Hippocampal formation (tissue), 2 donors: Measurements from ENCODE around the gene OR7G2.

Experiments
- DNase-seq, 2 donors: peaks; one replicate each; lab custom pipeline; 2025; lab: John Stamatoyannopoulos, UW

OR7G2 gene

DNA sequence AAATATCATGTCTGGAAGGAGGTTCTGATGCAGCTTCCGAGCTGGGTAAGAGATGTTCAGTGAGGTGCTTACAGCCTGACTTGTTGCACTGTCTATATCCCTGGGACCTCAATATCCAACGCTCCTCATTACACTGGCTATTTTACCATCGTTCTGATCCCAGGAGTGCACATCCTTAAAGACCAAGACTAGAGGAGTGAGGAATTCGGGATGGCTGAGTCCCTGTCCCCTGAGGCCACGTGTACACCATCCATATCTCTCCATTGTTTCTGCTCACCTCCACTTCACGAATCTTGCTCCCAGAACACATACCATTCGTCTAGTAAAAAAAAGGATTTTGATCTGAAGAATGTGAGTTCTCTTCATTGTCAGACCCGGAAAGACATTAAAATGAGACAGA is at the start of gene OR7G2:
OR7G2 (minus strand) TSS at position 101 of the 400 bp plus-strand sequence. CDS start 4,232 bp downstream, outside the sequence.
- no peak for DNase-seq

DNA sequence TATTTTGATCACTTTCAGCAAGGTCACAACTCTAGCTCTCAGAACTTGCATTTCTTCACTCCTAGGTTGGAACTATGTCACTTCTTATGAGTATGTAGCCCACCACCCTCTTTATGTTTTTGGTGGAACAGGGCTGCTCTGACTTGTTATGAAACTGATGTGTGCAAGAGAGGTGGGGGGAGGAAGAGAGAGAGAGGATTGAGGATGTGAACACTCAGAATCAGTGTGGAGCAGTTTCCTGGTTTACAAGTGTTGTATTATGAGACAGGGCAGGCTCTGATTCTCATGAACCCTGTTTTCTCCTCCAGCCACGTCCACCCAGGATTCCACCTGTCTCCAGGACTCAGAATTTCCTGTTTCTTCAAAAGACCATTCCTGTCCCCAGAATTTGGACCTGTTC is 49.0 kb upstream of the OR7G2 start:
- no peak for DNase-seq

- no peak for DNase-seq
Observed at GRCh38 chr19:9155591-9155990, 48.3 kb upstream of the OR7G2 start.

DNA sequence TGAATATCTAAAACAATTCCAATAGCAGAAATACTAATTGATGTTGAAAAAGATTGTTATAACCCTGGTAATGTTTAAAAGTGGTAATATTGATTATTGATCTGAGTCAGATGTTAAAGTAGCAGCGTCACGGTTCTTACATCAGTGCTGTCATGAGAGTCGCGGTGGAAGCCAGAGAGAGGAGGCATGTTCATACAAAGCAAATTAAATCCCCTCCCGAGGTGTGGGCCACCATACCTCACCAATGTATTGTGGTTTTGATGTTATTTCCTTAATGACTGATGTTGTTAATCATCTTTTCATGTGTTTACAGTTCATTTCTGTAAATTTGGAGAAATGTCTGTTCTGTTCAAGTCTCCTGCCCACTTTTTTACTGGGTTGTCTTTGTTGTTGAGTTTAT is 44.1 kb upstream of the OR7G2 start:
- DNase-seq: no peak

GRCh38 chr19:9150650-9151049 is 43.4 kb upstream of the OR7G2 start:
- DNase-seq: no peak

GRCh38 chr19:9149997-9150396 is 42.7 kb upstream of the OR7G2 start:
- no peak for DNase-seq

- no peak for DNase-seq
Observed at GRCh38 chr19:9148697-9149096, 41.4 kb upstream of the OR7G2 start.

DNA sequence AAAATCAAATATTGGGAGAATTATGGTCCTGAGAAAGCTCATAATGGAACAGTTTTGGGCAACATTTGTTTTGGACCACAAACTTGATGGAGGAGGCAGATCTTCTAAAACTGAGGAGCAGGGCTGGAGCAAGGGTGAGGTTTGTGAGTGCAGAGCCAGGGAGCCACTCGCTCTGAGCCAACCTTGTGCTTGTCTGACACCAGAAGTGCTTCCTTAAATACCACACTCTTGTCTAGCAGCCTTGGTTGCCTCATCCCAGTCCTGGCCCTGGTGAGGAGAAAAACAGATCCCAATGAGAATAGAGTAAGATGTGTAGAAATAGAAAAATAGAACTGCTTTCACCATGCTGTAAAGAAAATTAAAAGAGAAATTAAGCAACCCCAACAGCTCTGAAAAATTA is 39.6 kb upstream of the OR7G2 start:
- no peak for DNase-seq

GRCh38 chr19:9144920-9145319 is 37.6 kb upstream of the OR7G2 start:
- DNase-seq: no peak

GRCh38 chr19:9140159-9140874 is 33.0 kb upstream of the OR7G2 start, which contains the start of gene ZNF317:
ZNF317 (plus strand) TSS chr19:9140397; CDS start chr19:9156017, 15,620 bp downstream.
- peak; percentile 84 to 93 for DNase-seq

DNA sequence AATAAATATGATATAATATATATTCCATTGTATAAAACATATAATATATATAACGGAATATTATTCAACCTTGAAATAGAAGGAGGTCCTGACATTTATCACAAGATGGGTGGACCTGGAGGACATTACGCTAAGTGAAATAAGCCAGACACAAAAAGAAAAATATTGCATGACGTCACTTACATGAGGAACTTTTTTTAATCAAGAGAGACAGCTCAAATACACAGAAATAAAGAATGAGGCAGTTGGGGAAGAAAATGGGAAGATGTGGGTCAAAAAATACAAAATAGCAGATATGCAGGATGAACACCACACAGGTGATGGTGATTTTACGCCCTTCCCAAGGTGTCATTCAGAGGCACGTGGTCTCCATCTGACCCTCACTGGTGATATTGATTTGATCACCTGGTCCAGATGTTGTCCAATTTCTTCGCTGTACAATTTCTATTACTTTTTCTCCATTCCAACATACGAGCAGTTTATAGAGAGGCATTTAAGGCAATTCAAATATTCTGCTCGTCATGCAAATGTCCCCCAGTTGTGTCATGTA is 32.4 kb upstream of the OR7G2 start:
- no peak for DNase-seq

GRCh38 chr19:9132422-9132821 is 25.1 kb upstream of the OR7G2 start:
- no peak for DNase-seq

DNA sequence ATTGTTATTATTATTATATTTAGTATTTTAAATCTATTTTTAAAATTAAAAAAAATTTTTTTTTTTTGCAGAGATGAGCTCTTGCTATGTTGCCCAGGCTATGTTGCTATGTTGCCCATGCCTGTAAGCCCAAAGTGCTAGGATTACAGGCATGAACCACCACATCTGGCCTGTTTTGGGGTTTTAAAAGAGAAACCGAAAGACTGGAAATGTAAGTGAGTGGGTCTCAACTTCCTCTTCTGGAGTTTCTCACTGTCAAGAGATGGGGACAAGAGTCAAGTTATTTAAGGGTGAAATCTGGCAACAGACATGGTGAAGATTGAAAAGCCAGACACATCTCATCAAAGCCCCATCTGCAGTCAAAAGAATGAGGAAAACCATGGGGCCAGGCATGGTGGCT is 23.7 kb upstream of the OR7G2 start:
- DNase-seq: no peak

GRCh38 chr19:9128171-9128570 is 20.9 kb upstream of the OR7G2 start:
- DNase-seq: no peak

DNA sequence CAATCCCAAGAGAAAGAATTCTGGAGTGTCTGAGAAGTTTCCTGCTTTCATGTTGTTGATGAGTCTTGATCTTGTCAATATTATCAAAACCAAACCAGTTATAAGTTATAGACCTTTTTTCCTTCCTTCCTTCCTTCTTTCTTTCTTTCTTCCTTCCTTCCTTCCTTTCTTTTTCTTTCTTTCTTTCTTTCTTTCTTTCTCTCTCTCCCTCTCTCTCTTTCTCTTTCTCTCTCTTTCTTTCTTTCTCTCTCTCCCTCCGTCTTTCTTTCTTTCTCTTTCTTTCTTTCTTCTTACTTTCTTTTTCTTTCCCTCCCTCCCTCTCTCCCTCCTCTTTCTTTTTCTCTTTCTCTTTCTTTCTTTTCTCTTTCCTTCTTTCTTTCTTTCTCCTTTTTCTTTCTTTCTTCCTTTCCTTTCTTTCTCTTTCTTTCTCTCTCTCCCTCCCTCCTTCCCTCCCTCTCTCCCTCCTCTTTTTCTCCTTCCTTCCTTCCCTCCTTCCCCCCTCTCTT is 19.7 kb upstream of the OR7G2 start, which contains the start of gene OR7G3:
OR7G3 (minus strand) TSS at position 51 of the 506 bp plus-strand sequence; CDS start at position 51, 0 bp downstream.
- no peak for DNase-seq

DNA sequence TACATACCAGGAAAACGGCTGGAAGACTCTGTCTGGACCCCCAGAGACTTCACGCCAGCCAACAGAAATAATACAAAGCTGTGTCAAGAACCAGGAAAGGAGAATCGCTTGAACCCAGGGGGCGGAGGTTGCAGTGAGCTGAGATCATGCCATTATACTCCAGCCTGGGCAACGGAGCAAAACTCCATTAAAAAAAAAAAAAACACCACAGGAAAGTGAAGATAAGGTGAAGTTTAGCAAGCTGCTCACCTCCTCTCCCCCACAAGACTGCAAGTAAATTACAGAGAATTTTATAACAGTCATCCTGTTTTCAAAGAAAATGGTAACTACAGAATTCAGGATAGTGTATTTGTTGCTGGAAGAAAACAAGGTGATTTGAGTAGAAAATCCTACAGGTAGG is 9.3 kb upstream of the OR7G2 start:
- DNase-seq: no peak

DNA sequence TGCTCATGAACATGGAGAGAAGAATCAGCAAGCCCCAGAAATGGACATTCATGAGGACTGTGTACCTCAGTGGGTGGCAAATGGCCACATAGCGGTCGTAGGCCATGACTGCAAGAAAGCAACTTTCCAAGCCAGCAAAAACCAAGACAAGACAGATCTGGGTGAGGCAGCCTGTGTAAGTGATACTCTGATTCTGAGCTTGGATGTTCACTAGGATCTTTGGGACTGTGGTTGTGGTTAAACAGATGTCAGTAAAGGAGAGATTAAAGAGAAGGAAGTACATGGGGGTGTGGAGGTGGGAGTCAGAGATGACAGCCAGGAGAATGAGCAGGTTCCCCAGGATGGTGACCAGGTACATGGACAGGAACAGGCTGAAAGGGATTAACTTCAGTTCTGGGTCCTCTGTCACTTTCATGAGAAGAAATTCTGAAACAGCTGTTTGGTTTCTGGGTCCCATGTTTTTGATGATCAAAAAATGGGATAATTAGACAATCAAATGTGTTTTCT is 8.1 kb upstream of the OR7G2 start, which contains the start of gene OR7G1:
OR7G1 (minus strand) TSS at position 457 of the 507 bp plus-strand sequence; CDS start at position 457, 0 bp downstream.
- no peak for DNase-seq

- no peak for DNase-seq
Observed at GRCh38 chr19:9109959-9110358, 2.7 kb upstream of the OR7G2 start.

- no peak for DNase-seq
Observed at GRCh38 chr19:9086761-9087160, 20.5 kb downstream of the OR7G2 start, which contains the start of gene OR1M1. OR1M1 (plus strand) TSS chr19:9087061; CDS start chr19:9093245, 6,184 bp downstream.

- no peak for DNase-seq
Observed at GRCh38 chr19:9078651-9079050, 28.6 kb downstream of the OR7G2 start.

DNA sequence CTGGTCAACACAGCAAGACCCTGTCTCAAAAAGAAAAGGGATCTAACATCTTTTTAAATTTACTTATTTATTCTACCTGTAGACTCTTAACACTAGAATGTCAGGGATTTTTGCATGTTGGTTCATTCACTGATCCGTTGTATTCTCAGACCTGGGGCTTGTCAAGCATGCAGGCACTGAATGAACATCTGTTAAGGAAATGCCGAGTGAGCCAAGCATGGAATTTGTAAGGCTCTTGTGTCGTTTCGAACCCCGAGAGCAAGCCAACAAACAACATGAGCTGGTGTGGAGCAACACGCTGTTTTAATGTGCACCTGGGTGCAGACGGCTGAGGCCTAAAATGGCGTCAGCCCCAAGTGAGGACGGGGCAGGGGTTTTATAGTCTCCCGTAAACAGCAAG is 30.4 kb downstream of the OR7G2 start:
- no peak for DNase-seq

DNA sequence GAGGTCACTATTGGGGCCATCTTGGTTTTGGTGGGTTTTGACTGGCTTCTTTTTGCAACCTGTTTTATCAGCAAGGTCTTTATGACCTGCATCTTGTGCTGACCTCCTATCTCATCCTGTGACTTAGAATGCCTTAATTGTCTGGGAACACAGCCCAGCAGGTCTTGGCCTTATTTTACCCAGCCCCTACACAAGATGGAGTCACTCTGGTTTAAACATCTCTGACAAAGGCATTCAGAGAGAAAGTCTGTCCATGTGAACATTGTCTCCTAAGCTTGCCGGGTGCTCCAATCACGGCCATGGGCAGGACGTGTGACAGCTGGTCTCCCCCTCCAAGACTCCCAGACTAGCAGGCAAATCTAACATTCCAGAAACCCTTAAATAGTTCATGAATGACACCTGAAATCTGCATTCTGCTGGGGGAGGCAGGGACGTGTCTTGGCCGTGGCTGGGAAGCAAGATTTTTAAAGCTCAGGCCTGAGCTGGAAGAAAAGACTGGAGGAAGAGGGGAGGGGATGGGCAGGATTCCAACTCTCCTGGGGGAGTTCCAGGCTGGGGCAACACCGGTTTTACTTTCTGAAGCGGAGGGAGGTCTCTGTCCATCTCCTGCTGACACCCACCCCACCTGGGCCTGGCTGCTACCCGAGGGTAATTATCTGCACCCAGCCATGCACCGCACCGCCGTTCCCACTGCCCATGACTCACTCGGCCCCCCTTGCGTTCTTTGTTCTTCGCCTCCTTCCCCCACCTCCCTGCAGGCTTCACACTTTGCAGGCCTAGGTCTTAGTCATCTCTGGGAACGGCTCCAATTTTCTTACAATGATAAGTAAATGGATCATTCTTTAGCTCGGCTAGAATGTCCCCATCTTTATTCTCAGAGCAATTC is 32.0 kb downstream of the OR7G2 start:
- peak; percentile 29 to 36 for DNase-seq
